ENCODE results near the gene KCNF1. TPM values are rescaled to one million over a fixed set of nuclear protein-coding genes. Genes with fewer than 3 reads are reported as not detected.

Gene KCNF1
- total RNA-seq, 4 donors from 2014 or later, result 0.19 TPM; not detected in 3

DNA sequence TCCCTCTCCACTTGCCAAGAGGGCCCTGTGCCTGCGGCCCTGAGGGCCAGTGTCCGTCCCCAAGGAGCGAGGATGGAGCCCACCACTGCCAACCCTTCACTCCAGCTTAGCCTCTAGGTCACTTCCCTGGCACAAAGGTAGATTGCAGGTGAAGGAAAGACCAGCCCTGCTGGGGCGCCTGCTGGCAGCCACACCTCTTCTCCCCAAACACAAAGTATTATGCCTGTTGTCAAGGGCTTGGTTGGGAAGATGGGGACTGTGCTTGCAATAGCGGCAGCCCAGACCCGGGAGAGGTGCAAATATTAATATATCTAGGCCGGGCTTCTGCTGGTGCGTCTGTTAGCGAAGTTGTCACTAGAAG lies 7.7 kb downstream of the KCNF1 start:
- no peaks in the 10 kb centered on the region for H3K4me1 ChIP-seq
- H3K36me3 ChIP-seq, result no peaks in the 10 kb centered on the region
- 84% methylated on average over 7 of the region's 9 CpGs; no CpG with 5 or more reads in 1 of the 2 donors for WGBS, 2 donors
- TF ChIP-seq POLR2A (IDR thresholded peaks at IDR 0.05) (no peak), CTCF (IDR thresholded peaks at IDR 0.05) (no peak)
- H3K9me3 ChIP-seq, result no peaks in the 10 kb centered on the region
- H3K4me3 ChIP-seq, result no peak overlapping the region
- peaks cover 0 to 55% (median 0%) of the 10 kb centered on the region in 4 donors for H3K27me3 ChIP-seq
- no peak overlapping the region for H3K27ac ChIP-seq
- DNase-seq, result no peak
- intact Hi-C loops (cut with DNase I), result no loop called here

GRCh38 chr2:10919771-10920621 lies 8.3 kb downstream of the KCNF1 start:
- H3K4me3 ChIP-seq, result no peak overlapping the region
- no peak overlapping the region for H3K27ac ChIP-seq
- H3K9me3 ChIP-seq, result no peaks in the 10 kb centered on the region
- DNase-seq, result no peak
- H3K27me3 ChIP-seq, result peaks cover 0 to 55% (median 0%) of the 10 kb centered on the region in 4 donors
- WGBS, 2 donors, result 65 to 83% methylated on average over 12 to 14 of the region's 20 CpGs
- intact Hi-C loops (cut with DNase I), result no loop called here
- no peaks in the 10 kb centered on the region for H3K4me1 ChIP-seq
- TF ChIP-seq POLR2A (IDR thresholded peaks at IDR 0.05), result no peak
- TF ChIP-seq CTCF (IDR thresholded peaks at IDR 0.05), result no peak
- H3K36me3 ChIP-seq, result no peaks in the 10 kb centered on the region

GRCh38 chr2:10920764-10921388 lies 9.1 kb downstream of the KCNF1 start:
- H3K9me3 ChIP-seq, result no peaks in the 10 kb centered on the region
- H3K4me1 ChIP-seq, result no peaks in the 10 kb centered on the region
- H3K4me3 ChIP-seq, result no peak overlapping the region
- WGBS, 2 donors, result 66 to 93% methylated on average over 6 to 9 of the region's 16 CpGs
- peaks cover 0 to 55% (median 0%) of the 10 kb centered on the region in 4 donors for H3K27me3 ChIP-seq
- intact Hi-C loops (cut with DNase I), result no loop called here
- TF ChIP-seq POLR2A (IDR thresholded peaks at IDR 0.05), result no peak
- no peak for TF ChIP-seq CTCF (IDR thresholded peaks at IDR 0.05)
- DNase-seq, result no peak
- no peaks in the 10 kb centered on the region for H3K36me3 ChIP-seq
- no peak overlapping the region for H3K27ac ChIP-seq

DNA sequence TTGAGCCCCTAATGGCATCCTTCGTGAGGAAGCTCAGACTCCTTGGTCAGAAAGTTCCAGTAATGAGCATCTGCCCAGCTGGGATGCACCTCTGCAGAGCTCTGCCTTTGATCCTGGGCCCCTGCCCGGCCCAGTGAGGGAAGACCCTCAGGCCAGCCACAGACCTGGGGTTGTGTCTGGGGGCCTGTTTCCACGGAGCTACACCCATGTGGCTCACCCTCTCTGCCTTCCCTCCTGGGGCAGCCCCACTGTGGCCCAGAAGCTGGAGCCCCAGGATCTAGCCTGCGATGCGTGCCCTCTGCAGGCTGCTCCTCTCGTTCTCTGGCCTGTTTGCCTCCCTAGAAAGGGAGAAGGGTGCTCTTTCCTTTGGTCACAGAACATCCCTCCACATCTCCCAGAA lies 9.8 kb downstream of the KCNF1 start:
- no peak for TF ChIP-seq CTCF (IDR thresholded peaks at IDR 0.05)
- TF ChIP-seq POLR2A (IDR thresholded peaks at IDR 0.05), result no peak
- Histone ChIP-seq H3K36me3 (no peaks in the 10 kb centered on the region), H3K4me1 (no peaks in the 10 kb centered on the region), H3K27me3 (peaks cover 0 to 59% (median 0%) of the 10 kb centered on the region in 4 donors), H3K27ac (no peak overlapping the region), H3K4me3 (no peak overlapping the region), H3K9me3 (no peaks in the 10 kb centered on the region)
- intact Hi-C loops (cut with DNase I), result no loop called here
- WGBS, 2 donors, result 43 to 80% methylated on average over 1 to 3 of the region's 6 CpGs
- no peak for DNase-seq

- H3K4me3 ChIP-seq, result no peak overlapping the region
- intact Hi-C loops (cut with DNase I), result no loop called here
These were observed 10.7 kb downstream of the KCNF1 start for GRCh38 chr2:10922307-10923007.

More at GRCh38 chr2:10922307-10923007, 10.7 kb downstream of the KCNF1 start:
- no peak for DNase-seq
- Histone ChIP-seq H3K9me3 (no peaks in the 10 kb centered on the region), H3K27ac (no peak overlapping the region), H3K27me3 (peaks cover 0 to 57% (median 0%) of the 10 kb centered on the region in 4 donors), H3K4me1 (no peaks in the 10 kb centered on the region), H3K36me3 (no peaks in the 10 kb centered on the region)
- TF ChIP-seq CTCF (IDR thresholded peaks at IDR 0.05) (no peak), POLR2A (IDR thresholded peaks at IDR 0.05) (no peak)
- 63 to 67% methylated on average over 13 to 18 of the region's 20 CpGs for WGBS, 2 donors

Measured in esophagus squamous epithelium (tissue), 5 donors.